Caco-2 (cell line): Measurements from ENCODE around the gene MUC12. TPM values are rescaled to one million over a fixed set of nuclear protein-coding genes. Genes with fewer than 3 reads are reported as not detected.

Experiments
- BruUV-seq: library from RNA; stranded (reverse); fragments of 400-500 nt; replicated peaks from 2 replicates; lab custom pipeline; 2021; lab: Mats Ljungman, UMichigan
- CTCF ChIA-PET: fragments of 300-600 bp; sonication (Branson Sonifier 250); formaldehyde crosslinking; loops from one replicate; lab custom pipeline; 2022; ENCODE audit warnings: antibody characterized with exemption; lab: Charles Lee
- POLR2A ChIA-PET: fragments of 300-600 bp; sonication (Branson Sonifier 250); formaldehyde crosslinking; loops from one replicate; lab custom pipeline; 2022; ENCODE audit warnings: antibody characterized with exemption; lab: Charles Lee
- DNase-seq, 2 experiments: peaks; one replicate each; pipeline versions ENCODE4 v3.0.0 to v3.0.0-alpha.2; 2020 to 2022
- H3K27me3 ChIP-seq: replicated peaks from 2 replicates; pipeline ENCODE4 v1.6.0; 2011; ENCODE audit warnings: low read length; ENCODE audit not compliant: control insufficient read depth, insufficient read depth
- H3K36me3 ChIP-seq: 2 replicates; pipeline ENCODE4 v1.5.1; 2011; ENCODE audit warnings: low read length; ENCODE audit not compliant: control insufficient read depth, insufficient read depth
- H3K4me1 ChIP-seq: fragments of 250-450 bp; sonication (Bioruptor Pico); 2 replicates; pipeline ENCODE4 v1.5.1; 2020; ENCODE audit warnings: mild to moderate bottlenecking
- H3K4me3 ChIP-seq: 2 replicates; pipeline ENCODE4 v1.5.1; 2011; ENCODE audit warnings: low read depth, mild to moderate bottlenecking, control low read depth, low read length
- H3K9me3 ChIP-seq: fragments of 250-450 bp; sonication (Bioruptor Pico); 2 replicates; pipeline ENCODE4 v1.5.1; 2020; ENCODE audit warnings: mild to moderate bottlenecking, moderate library complexity
- H3K27ac Mint-ChIP-seq: one replicate; pipeline ENCODE4 v1.8.0; 2022; ENCODE audit warnings: mixed read lengths; ENCODE audit not compliant: unreplicated experiment
- H3K27me3 Mint-ChIP-seq: one replicate; pipeline ENCODE4 v1.8.0; 2022; ENCODE audit warnings: mixed read lengths; ENCODE audit not compliant: insufficient read depth, unreplicated experiment
- H3K36me3 Mint-ChIP-seq: one replicate; pipeline ENCODE4 v1.8.0; 2022; ENCODE audit warnings: mild to moderate bottlenecking, mixed read lengths; ENCODE audit not compliant: insufficient read depth, unreplicated experiment
- H3K4me1 Mint-ChIP-seq: one replicate; pipeline ENCODE4 v1.8.0; 2022; ENCODE audit warnings: low read depth, mixed read lengths; ENCODE audit not compliant: unreplicated experiment
- H3K4me3 Mint-ChIP-seq: one replicate; pipeline ENCODE4 v1.8.0; 2022; ENCODE audit warnings: mild to moderate bottlenecking, moderate library complexity, mixed read lengths; ENCODE audit not compliant: unreplicated experiment
- H3K9me3 Mint-ChIP-seq: one replicate; pipeline ENCODE4 v1.8.0; 2022; ENCODE audit warnings: mixed read lengths; ENCODE audit not compliant: unreplicated experiment
- CTCF ChIP-seq, 2 experiments: fragments of 200-600 bp in 1 of 2; IDR thresholded peaks; 1 replicate in 1 of 2; 2 replicates in 1 of 2; pipeline versions ENCODE4 v1.5.1 to v1.8.0; 2011 to 2022; ENCODE audit warnings: antibody characterized with exemption in 1 of 2, control low read depth in 1 of 2, inconsistent platforms in 1 of 2, low read depth in 1 of 2, low read length in 1 of 2, mild to moderate bottlenecking in 1 of 2, moderate library complexity in 1 of 2; ENCODE audit not compliant: insufficient read depth in 1 of 2, severe bottlenecking in 1 of 2, unreplicated experiment in 1 of 2
- intact Hi-C: fragments of 100-400 bp; cut with micrococcal nuclease; formaldehyde crosslinking; loops from one replicate; pipeline ENCODE4 v1.10.0; 2022; ENCODE audit not compliant: unreplicated experiment
- total RNA-seq: library from RNA; stranded (reverse); gene quantifications from 2 replicates; pipeline ENCODE4 v1.2.3, GENCODE V29; 2022

Gene MUC12
- total RNA-seq, 1 experiment from 2014 or later = 0.16 TPM

DNA sequence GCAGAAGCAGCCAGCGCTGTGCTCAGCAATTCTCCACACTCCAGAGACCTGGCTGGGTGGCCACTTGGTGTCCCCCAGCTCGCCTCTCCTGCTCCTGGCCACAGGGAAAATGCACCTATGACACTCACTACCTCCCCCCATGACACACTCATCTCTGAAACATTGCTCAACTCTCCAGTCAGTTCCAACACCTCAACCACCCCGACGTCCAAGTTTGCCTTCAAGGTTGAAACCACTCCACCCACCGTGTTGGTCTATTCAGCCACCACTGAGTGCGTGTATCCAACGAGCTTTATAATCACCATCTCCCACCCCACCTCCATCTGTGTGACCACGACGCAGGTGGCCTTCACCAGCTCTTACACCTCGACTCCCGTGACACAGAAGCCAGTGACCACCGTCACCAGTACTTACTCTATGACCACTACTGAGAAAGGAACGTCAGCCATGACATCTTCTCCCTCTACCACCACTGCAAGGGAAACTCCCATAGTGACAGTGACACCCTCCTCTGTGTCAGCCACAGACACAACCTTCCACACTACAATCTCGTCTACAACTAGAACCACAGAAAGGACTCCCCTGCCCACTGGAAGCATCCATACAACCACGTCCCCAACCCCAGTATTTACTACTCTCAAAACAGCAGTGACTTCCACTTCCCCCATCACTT, 17.3 kb upstream of the MUC12 start:
- H3K4me3 ChIP-seq = no peak overlapping the region
- ChIA-PET POLR2A (no interaction called here), CTCF (interaction anchor here (0.9 kb wide), 1 partner anchor 14 kb away, joined by 3 read pairs; no protein-coding TSS in a partner anchor)
- no peaks in the 10 kb centered on the region for H3K9me3 Mint-ChIP-seq
- H3K36me3 ChIP-seq = no peaks in the 10 kb centered on the region
- H3K27ac Mint-ChIP-seq = no peak overlapping the region
- no peak overlapping the region for H3K4me3 Mint-ChIP-seq
- H3K27me3 ChIP-seq = no peaks in the 10 kb centered on the region
- DNase-seq = no peak
- TF ChIP-seq CTCF (IDR thresholded peaks at IDR 0.05; ENCODE audit: insufficient read depth in 1 of 2, low read depth in 1 of 2, low read length in 1 of 2, severe bottlenecking in 1 of 2, unreplicated experiment in 1 of 2) = no peak
- H3K9me3 ChIP-seq = no peaks in the 10 kb centered on the region
- no peaks in the 10 kb centered on the region for H3K36me3 Mint-ChIP-seq
- H3K4me1 ChIP-seq = no peaks in the 10 kb centered on the region
- no TSS peak for BruUV-seq
- no peaks in the 10 kb centered on the region for H3K27me3 Mint-ChIP-seq
- intact Hi-C loops = no loop called here
- no peaks in the 10 kb centered on the region for H3K4me1 Mint-ChIP-seq

DNA sequence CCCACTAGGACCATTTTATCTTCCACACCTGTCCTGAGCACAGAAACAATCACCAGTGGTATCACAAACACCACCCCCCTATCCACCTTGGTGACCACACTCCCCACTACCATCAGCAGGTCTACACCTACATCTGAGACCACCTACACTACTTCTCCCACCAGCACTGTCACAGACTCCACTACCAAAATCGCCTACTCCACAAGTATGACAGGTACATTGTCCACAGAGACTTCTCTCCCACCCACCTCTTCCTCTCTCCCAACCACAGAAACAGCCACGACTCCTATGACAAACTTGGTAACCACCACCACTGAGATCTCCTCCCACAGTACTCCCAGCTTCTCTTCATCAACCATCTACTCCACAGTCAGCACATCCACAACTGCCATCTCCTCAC, 16.7 kb upstream of the MUC12 start:
- ChIA-PET POLR2A (no interaction called here), CTCF (no interaction called here)
- H3K36me3 Mint-ChIP-seq = no peaks in the 10 kb centered on the region
- H3K4me3 ChIP-seq = no peak overlapping the region
- H3K36me3 ChIP-seq = no peaks in the 10 kb centered on the region
- H3K27me3 Mint-ChIP-seq = no peaks in the 10 kb centered on the region
- no peaks in the 10 kb centered on the region for H3K9me3 Mint-ChIP-seq
- H3K4me1 ChIP-seq = no peaks in the 10 kb centered on the region
- no peaks in the 10 kb centered on the region for H3K9me3 ChIP-seq
- TF ChIP-seq CTCF (IDR thresholded peaks at IDR 0.05; ENCODE audit: insufficient read depth in 1 of 2, low read depth in 1 of 2, low read length in 1 of 2, severe bottlenecking in 1 of 2, unreplicated experiment in 1 of 2) = no peak
- no peaks in the 10 kb centered on the region for H3K4me1 Mint-ChIP-seq
- no peak overlapping the region for H3K27ac Mint-ChIP-seq
- intact Hi-C loops = no loop called here
- no peaks in the 10 kb centered on the region for H3K27me3 ChIP-seq
- no peak for DNase-seq
- no peak overlapping the region for H3K4me3 Mint-ChIP-seq
- no TSS peak for BruUV-seq

DNA sequence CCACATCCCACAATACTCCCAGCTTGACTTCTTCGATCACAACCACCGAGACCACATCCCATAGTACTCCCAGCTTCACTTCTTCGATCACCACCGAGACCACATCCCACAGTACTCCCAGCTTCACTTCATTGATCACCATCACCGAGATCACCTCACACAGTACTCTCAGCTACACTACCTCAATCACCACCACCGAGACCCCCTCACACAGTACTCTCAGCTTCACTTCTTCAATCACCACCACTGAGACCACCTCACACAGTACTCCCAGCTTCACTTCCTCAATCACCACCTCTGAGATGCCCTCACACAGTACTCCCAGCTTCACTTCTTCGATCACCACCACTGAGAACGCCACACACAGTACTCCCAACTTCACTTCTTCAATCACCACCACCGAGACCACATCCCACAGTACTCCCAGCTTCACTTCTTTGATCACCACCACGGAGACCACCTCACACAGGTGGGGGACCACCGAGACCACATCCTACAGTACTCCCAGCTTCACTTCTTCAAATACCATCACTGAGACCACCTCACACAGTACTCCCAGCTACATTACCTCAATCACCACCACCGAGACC, 11.4 kb upstream of the MUC12 start:
- CTCF ChIA-PET = interaction anchor here (0.8 to 0.9 kb wide), 5 partner anchors 8 to 100 kb away, joined by 3 to 4 read pairs (median 3); partner anchors contain the start of gene MUC3A
- BruUV-seq = TSS peak; percentile 10
- H3K9me3 Mint-ChIP-seq = no peaks in the 10 kb centered on the region
- POLR2A ChIA-PET = no interaction called here
- DNase-seq = no peak
- no peaks in the 10 kb centered on the region for H3K27me3 ChIP-seq
- peaks cover 4% of the 10 kb centered on the region for H3K27me3 Mint-ChIP-seq
- no peaks in the 10 kb centered on the region for H3K9me3 ChIP-seq
- no peaks in the 10 kb centered on the region for H3K4me1 ChIP-seq
- intact Hi-C loops = no loop called here
- H3K4me1 Mint-ChIP-seq = no peaks in the 10 kb centered on the region
- no peak overlapping the region for H3K4me3 Mint-ChIP-seq
- no peak overlapping the region for H3K4me3 ChIP-seq
- H3K36me3 Mint-ChIP-seq = no peaks in the 10 kb centered on the region
- no peaks in the 10 kb centered on the region; the same call in 1 of the 2 replicates for H3K36me3 ChIP-seq
- no peak overlapping the region for H3K27ac Mint-ChIP-seq
- TF ChIP-seq CTCF (IDR thresholded peaks at IDR 0.05; ENCODE audit: insufficient read depth in 1 of 2, low read depth in 1 of 2, low read length in 1 of 2, severe bottlenecking in 1 of 2, unreplicated experiment in 1 of 2) = no peak
